H9 (cell line): Measurements from ENCODE around the gene DPEP3. TPM values are rescaled to one million over a fixed set of nuclear protein-coding genes. Genes with fewer than 3 reads are reported as not detected.
A peak's percentile ranks its signal among the peaks of the same experiment; 100 is the strongest.

Experiments
- DNase-seq: peaks from one replicate; pipeline ENCODE4 v3.0.0-alpha.2; 2017
- H2AFZ ChIP-seq: one replicate; pipeline ENCODE4 v1.6.1; 2013; ENCODE audit warnings: mild to moderate bottlenecking, low read length, control low read depth, moderate library complexity
- H2AK5ac ChIP-seq: 2 replicates; pipeline ENCODE4 v1.6.1; 2013; ENCODE audit warnings: low read length, control low read depth, mixed read lengths; ENCODE audit not compliant: insufficient read length
- H2BK120ac ChIP-seq: one replicate; pipeline ENCODE4 v1.6.1; 2013; ENCODE audit warnings: low read depth, mild to moderate bottlenecking, low read length, control low read depth, inconsistent platforms; ENCODE audit not compliant: poor library complexity, severe bottlenecking
- H2BK12ac ChIP-seq: 2 replicates; pipeline ENCODE4 v1.6.1; 2013; ENCODE audit warnings: low read length, control low read depth, mixed read lengths, low read depth; ENCODE audit not compliant: insufficient read length
- H2BK15ac ChIP-seq: 2 replicates; pipeline ENCODE4 v1.6.1; 2013; ENCODE audit warnings: low read depth, low read length, control low read depth
- H2BK20ac ChIP-seq: one replicate; pipeline ENCODE4 v1.6.1; 2013; ENCODE audit warnings: low read depth, mild to moderate bottlenecking, low read length, control low read depth, inconsistent platforms; ENCODE audit not compliant: poor library complexity, severe bottlenecking
- H2BK5ac ChIP-seq: 2 replicates; pipeline ENCODE4 v1.6.1; 2013; ENCODE audit warnings: low read length, control low read depth, mixed read lengths; ENCODE audit not compliant: insufficient read length
- H3K14ac ChIP-seq: 2 replicates; pipeline ENCODE4 v1.6.1; 2013; ENCODE audit warnings: low read length, control low read depth; ENCODE audit not compliant: insufficient read depth
- H3K18ac ChIP-seq: 2 replicates; pipeline ENCODE4 v1.6.1; 2013; ENCODE audit warnings: low read depth, mild to moderate bottlenecking, mixed read lengths, low read length, control low read depth; ENCODE audit not compliant: insufficient read length
- H3K23ac ChIP-seq: 2 replicates; pipeline ENCODE4 v1.6.1; 2013; ENCODE audit warnings: low read length, control low read depth, mixed read lengths, low read depth; ENCODE audit not compliant: insufficient read length
- H3K23me2 ChIP-seq: 2 replicates; pipeline ENCODE4 v1.6.1; 2013; ENCODE audit warnings: low read depth, mild to moderate bottlenecking, mixed read lengths, low read length, control low read depth; ENCODE audit not compliant: insufficient read length, poor library complexity, severe bottlenecking
- H3K27ac ChIP-seq: 2 replicates; pipeline ENCODE4 v1.5.1; 2013; ENCODE audit warnings: low read length, control low read depth, mixed read lengths, low read depth; ENCODE audit not compliant: insufficient read length
- H3K27me3 ChIP-seq: 2 replicates; pipeline ENCODE4 v1.6.1; 2013; ENCODE audit warnings: low read length, control low read depth, inconsistent platforms; ENCODE audit not compliant: insufficient read depth
- H3K4ac ChIP-seq: 2 replicates; pipeline ENCODE4 v1.6.1; 2013; ENCODE audit warnings: low read depth, mild to moderate bottlenecking, control low read depth, inconsistent platforms, low read length, moderate library complexity
- H3K4me1 ChIP-seq: 2 replicates; pipeline ENCODE4 v1.6.1; 2013; ENCODE audit warnings: low read length, control low read depth, inconsistent platforms; ENCODE audit not compliant: insufficient read depth
- H3K4me2 ChIP-seq: 2 replicates; pipeline ENCODE4 v1.6.1; 2013; ENCODE audit warnings: low read length, control low read depth, mixed read lengths; ENCODE audit not compliant: insufficient read length, insufficient read depth
- H3K56ac ChIP-seq: 2 replicates; pipeline ENCODE4 v1.6.1; 2013; ENCODE audit warnings: low read depth, mild to moderate bottlenecking, mixed read lengths, low read length, control low read depth; ENCODE audit not compliant: insufficient read length
- H3K79me1 ChIP-seq: 2 replicates; pipeline ENCODE4 v1.6.1; 2013; ENCODE audit warnings: low read depth, mild to moderate bottlenecking, moderate library complexity, low read length, control low read depth, inconsistent platforms; ENCODE audit not compliant: insufficient read depth, poor library complexity, severe bottlenecking
- H3K79me2 ChIP-seq: 2 replicates; pipeline ENCODE4 v1.6.1; 2013; ENCODE audit warnings: low read length, control low read depth, inconsistent platforms; ENCODE audit not compliant: insufficient read depth
- H3K9ac ChIP-seq: 2 replicates; pipeline ENCODE4 v1.6.1; 2013; ENCODE audit warnings: low read length, control low read depth, mixed read lengths; ENCODE audit not compliant: insufficient read length; ENCODE audit errors: extremely low read depth
- H3K9me3 ChIP-seq: one replicate; pipeline ENCODE4 v1.6.1; 2013; ENCODE audit warnings: low read depth, low read length, inconsistent platforms; ENCODE audit not compliant: control insufficient read depth
- H3T11ph ChIP-seq: one replicate; pipeline ENCODE4 v1.6.1; 2013; ENCODE audit warnings: mild to moderate bottlenecking, low read length, control low read depth, inconsistent platforms
- H4K20me1 ChIP-seq: one replicate; pipeline ENCODE4 v1.6.1; 2013; ENCODE audit not compliant: control insufficient read depth, insufficient read length, insufficient read depth
- H4K5ac ChIP-seq: 2 replicates; pipeline ENCODE4 v1.6.1; 2013; ENCODE audit warnings: low read depth, mild to moderate bottlenecking, mixed read lengths, low read length, control low read depth; ENCODE audit not compliant: insufficient read length
- H4K8ac ChIP-seq: replicated peaks from 2 replicates; pipeline ENCODE4 v1.6.1; 2013; ENCODE audit warnings: low read length, control low read depth, mixed read lengths, low read depth; ENCODE audit not compliant: insufficient read length
- H4K91ac ChIP-seq: 2 replicates; pipeline ENCODE4 v1.6.1; 2013; ENCODE audit warnings: low read depth, mild to moderate bottlenecking, moderate library complexity, mixed read lengths, low read length, control low read depth; ENCODE audit not compliant: insufficient read length
- H3K27ac Mint-ChIP-seq, 3 experiments: 2 replicates in 2 of 3; 3 replicates in 1 of 3; pipeline ENCODE4 v1.8.0; 2020 to 2021; ENCODE audit warnings: mixed read lengths in 3 of 3, mild to moderate bottlenecking in 1 of 3, moderate library complexity in 1 of 3
- H3K27me3 Mint-ChIP-seq: 2 replicates; pipeline ENCODE4 v1.8.0; 2021; ENCODE audit warnings: low read depth, mild to moderate bottlenecking, moderate library complexity, mixed read lengths
- H3K36me3 Mint-ChIP-seq, 3 experiments: 2 replicates in 2 of 3; 3 replicates in 1 of 3; pipeline ENCODE4 v1.8.0; 2020 to 2021; ENCODE audit warnings: low read depth in 3 of 3, mixed read lengths in 3 of 3; ENCODE audit not compliant: insufficient read depth in 1 of 3
- H3K4me1 Mint-ChIP-seq, 2 experiments: 2 replicates each; pipeline ENCODE4 v1.8.0; 2020; ENCODE audit warnings: mixed read lengths in 2 of 2
- H3K4me3 Mint-ChIP-seq, 2 experiments: 2 replicates in 1 of 2; 3 replicates in 1 of 2; pipeline ENCODE4 v1.8.0; 2020 to 2021; ENCODE audit warnings: mild to moderate bottlenecking in 2 of 2, mixed read lengths in 2 of 2, moderate library complexity in 1 of 2
- H3K9me3 Mint-ChIP-seq, 2 experiments: 2 replicates in 1 of 2; 3 replicates in 1 of 2; pipeline ENCODE4 v1.8.0; 2020; ENCODE audit warnings: mild to moderate bottlenecking in 2 of 2, mixed read lengths in 2 of 2, moderate library complexity in 1 of 2
- WGBS: extraction: QIAGEN DNeasy Blood & Tissue Kit; methylation state at CpG from one replicate; pipeline ENCODE4 v1.1.7; 2013; ENCODE audit warnings: missing lambda C conversion rate, low lambda C conversion rate, mixed read lengths; ENCODE audit not compliant: insufficient read length; ENCODE audit errors: extremely low coverage; 5-methylcytosine and 5-hydroxymethylcytosine counted together
- total RNA-seq: library from RNA; stranded (reverse); gene quantifications from 2 replicates; pipeline ENCODE4 v1.2.1, GENCODE V29; 2021
- TF ChIP-seq, protein P1 (sequence below): fragments of 200-600 bp; sonication (generic); conservative IDR thresholded peaks from 3 replicates; pipeline ENCODE4 v1.8.0; 2021; ENCODE audit warnings: antibody characterized with exemption, mild to moderate bottlenecking

DPEP3 gene
- total RNA-seq, 1 experiment from 2014 or later: 0.68 TPM

GRCh38 chr16:67928561-67929364, 51.5 kb downstream of the DPEP3 start:
- H3K9me3 ChIP-seq: no peaks in the 10 kb centered on the region
- Mint-ChIP-seq H3K36me3 (peaks cover 11 to 34% (median 14%) of the 10 kb centered on the region in 3 experiments), H3K4me3 (no peak overlapping the region; a peak in 1 of 5 replicates), H3K4me1 (peaks cover 6 to 7% of the 10 kb centered on the region in 2 experiments; a peak in 3 of 4 replicates), H3K27ac (no peak overlapping the region), H3K9me3 (no peaks in the 10 kb centered on the region), H3K27me3 (peaks cover under 1% of the 10 kb centered on the region; the same call in 1 of the 2 replicates)
- H4K91ac ChIP-seq: no peak overlapping the region
- no peak overlapping the region for H2AK5ac ChIP-seq
- H4K8ac ChIP-seq: no peak overlapping the region
- no peak overlapping the region for H2BK20ac ChIP-seq
- no peak overlapping the region for H3K23ac ChIP-seq
- H3T11ph ChIP-seq: no peak overlapping the region
- H3K23me2 ChIP-seq: no peaks in the 10 kb centered on the region
- no peak overlapping the region for H4K5ac ChIP-seq
- no peaks in the 10 kb centered on the region for H3K27me3 ChIP-seq
- H3K18ac ChIP-seq: no peak overlapping the region
- no peaks in the 10 kb centered on the region for H3K79me1 ChIP-seq
- peak; percentile 83 for DNase-seq
- no peaks in the 10 kb centered on the region for H3K4me1 ChIP-seq
- no peak overlapping the region for H2BK5ac ChIP-seq
- WGBS: no CpG with 5 or more reads among the region's 16 CpGs
- H3K56ac ChIP-seq: no peak overlapping the region
- H3K27ac ChIP-seq: no peak overlapping the region
- H2AFZ ChIP-seq: no peak overlapping the region
- H3K79me2 ChIP-seq: no peaks in the 10 kb centered on the region
- H3K9ac ChIP-seq: no peak overlapping the region
- no peak overlapping the region for H3K14ac ChIP-seq
- no peak overlapping the region for H3K4me2 ChIP-seq
- H2BK12ac ChIP-seq: no peak overlapping the region
- H2BK15ac ChIP-seq: no peak overlapping the region
- no peak overlapping the region for H2BK120ac ChIP-seq
- H3K4ac ChIP-seq: no peak overlapping the region
- H4K20me1 ChIP-seq: no peaks in the 10 kb centered on the region
- TF ChIP-seq, protein P1, sequence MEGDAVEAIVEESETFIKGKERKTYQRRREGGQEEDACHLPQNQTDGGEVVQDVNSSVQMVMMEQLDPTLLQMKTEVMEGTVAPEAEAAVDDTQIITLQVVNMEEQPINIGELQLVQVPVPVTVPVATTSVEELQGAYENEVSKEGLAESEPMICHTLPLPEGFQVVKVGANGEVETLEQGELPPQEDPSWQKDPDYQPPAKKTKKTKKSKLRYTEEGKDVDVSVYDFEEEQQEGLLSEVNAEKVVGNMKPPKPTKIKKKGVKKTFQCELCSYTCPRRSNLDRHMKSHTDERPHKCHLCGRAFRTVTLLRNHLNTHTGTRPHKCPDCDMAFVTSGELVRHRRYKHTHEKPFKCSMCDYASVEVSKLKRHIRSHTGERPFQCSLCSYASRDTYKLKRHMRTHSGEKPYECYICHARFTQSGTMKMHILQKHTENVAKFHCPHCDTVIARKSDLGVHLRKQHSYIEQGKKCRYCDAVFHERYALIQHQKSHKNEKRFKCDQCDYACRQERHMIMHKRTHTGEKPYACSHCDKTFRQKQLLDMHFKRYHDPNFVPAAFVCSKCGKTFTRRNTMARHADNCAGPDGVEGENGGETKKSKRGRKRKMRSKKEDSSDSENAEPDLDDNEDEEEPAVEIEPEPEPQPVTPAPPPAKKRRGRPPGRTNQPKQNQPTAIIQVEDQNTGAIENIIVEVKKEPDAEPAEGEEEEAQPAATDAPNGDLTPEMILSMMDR: peak; percentile 90
